Measurements from ENCODE around the gene AGBL1. TPM values are rescaled to one million over a fixed set of nuclear protein-coding genes. Genes with fewer than 3 reads are reported as not detected.

The AGBL1 gene
- total and polyA plus RNA-seq, 2 experiments from 2014 or later = 0.03 TPM; not detected in 1

GRCh38 chr15:86624261-86625036 is 544.8 kb downstream of the AGBL1 start:
- peaks cover 9% of the 10 kb centered on the region for H3K4me1 Mint-ChIP-seq
- no peak overlapping the region for H3K4me3 Mint-ChIP-seq
- no peaks in the 10 kb centered on the region; the same call in 2 of the 3 replicates for H3K9me3 Mint-ChIP-seq
- ATAC-seq (peak; percentile 100), DNase-seq (ENCODE audit: low spot score) (peak; percentile 86)
- peaks cover 2% of the 10 kb centered on the region for H3K27me3 Mint-ChIP-seq (ENCODE audit: insufficient read depth, low read depth, poor library complexity)
- TF ChIP-seq STAT1 (IDR thresholded peaks at IDR 0.05; ENCODE audit: unreplicated experiment) = no peak
- TF ChIP-seq ETS1 (IDR thresholded peaks at IDR 0.05) = no peak
- TF ChIP-seq CTCF (conservative IDR thresholded peaks at IDR 0.05; ENCODE audit: low read depth in 2 of 2) = peak; percentile 71 to 89
- no peak for TF ChIP-seq EZH2phosphoT487 (IDR thresholded peaks at IDR 0.05; ENCODE audit: unreplicated experiment)
- H3K27ac ChIP-seq (ENCODE audit: low read depth) = no peak overlapping the region
- peaks cover 3% of the 10 kb centered on the region; the same call in 1 of the 2 replicates for H3K9me2 ChIP-seq (ENCODE audit: insufficient read depth)
- H3K36me3 Mint-ChIP-seq (ENCODE audit: low read depth) = no peaks in the 10 kb centered on the region
- no peaks in the 10 kb centered on the region for H3K79me2 ChIP-seq (replicated peaks; ENCODE audit: insufficient read depth)
- H3F3A ChIP-seq (replicated peaks; ENCODE audit: low read depth) = no peaks in the 10 kb centered on the region
- no peak overlapping the region for H3K4me3 ChIP-seq
- H3K36me3 ChIP-seq (ENCODE audit: insufficient read depth) = no peaks in the 10 kb centered on the region
- no peaks in the 10 kb centered on the region for H4K20me1 ChIP-seq (replicated peaks; ENCODE audit: insufficient read depth)
- H3K27me3 ChIP-seq (ENCODE audit: insufficient read depth) = no peaks in the 10 kb centered on the region
- H3K4me1 ChIP-seq (ENCODE audit: insufficient read depth) = peaks cover 12% of the 10 kb centered on the region; the same call in 1 of the 2 replicates
- H3K4me2 ChIP-seq = no peak overlapping the region
- no peak overlapping the region for H3K27ac Mint-ChIP-seq
- 0 out of 2 replicates have a peak overlapping the region, but pooled peaks have one; percentile 53 for H2AFZ ChIP-seq

GRCh38 chr15:86629409-86630356 is 550.0 kb downstream of the AGBL1 start:
- no peak for ATAC-seq
- no peaks in the 10 kb centered on the region for H3F3A ChIP-seq (replicated peaks; ENCODE audit: low read depth)
- H3K4me3 ChIP-seq = no peak overlapping the region
- Mint-ChIP-seq H3K27me3 (ENCODE audit: insufficient read depth, low read depth, poor library complexity) (no peaks in the 10 kb centered on the region), H3K36me3 (ENCODE audit: low read depth) (no peaks in the 10 kb centered on the region), H3K27ac (no peak overlapping the region), H3K4me1 (no peaks in the 10 kb centered on the region; the same call in 2 of the 3 replicates), H3K4me3 (no peak overlapping the region), H3K9me3 (no peaks in the 10 kb centered on the region; the same call in 2 of the 3 replicates)
- no peak for DNase-seq (ENCODE audit: low spot score)
- H4K20me1 ChIP-seq (replicated peaks; ENCODE audit: insufficient read depth) = no peaks in the 10 kb centered on the region
- no peaks in the 10 kb centered on the region for H3K4me1 ChIP-seq (ENCODE audit: insufficient read depth)
- H3K36me3 ChIP-seq (ENCODE audit: insufficient read depth) = no peaks in the 10 kb centered on the region
- no peak overlapping the region for H3K27ac ChIP-seq (ENCODE audit: low read depth)
- no peaks in the 10 kb centered on the region for H3K9me2 ChIP-seq (ENCODE audit: insufficient read depth)
- no peak overlapping the region for H3K4me2 ChIP-seq
- H3K27me3 ChIP-seq (ENCODE audit: insufficient read depth) = no peaks in the 10 kb centered on the region
- TF ChIP-seq ZNF331 (CRISPR knock-in tag; IDR thresholded peaks at IDR 0.05; ENCODE audit: low read depth) (no peak), POLR2AphosphoS5 (IDR thresholded peaks at IDR 0.05; ENCODE audit: low read depth) (no peak), NANOG (IDR thresholded peaks at IDR 0.05; ENCODE audit: borderline replicate concordance) (no peak), ETS1 (IDR thresholded peaks at IDR 0.05) (no peak)
- no peaks in the 10 kb centered on the region for H3K79me2 ChIP-seq (replicated peaks; ENCODE audit: insufficient read depth)
- no peak overlapping the region for H2AFZ ChIP-seq

All from GM23338 (cell line).